OCI-LY1 (cell line): ENCODE data around the gene PNMA1.
A peak's percentile ranks its signal among the peaks of the same experiment; 100 is the strongest.

ENCODE experiments used
- H2AFZ ChIP-seq: fragments of 200-600 bp; sonication (generic), shearing (Covaris generic); 2 replicates; pipeline ENCODE4 v1.6.0; 2014; ENCODE audit warnings: antibody characterized with exemption, mild to moderate bottlenecking, low read length
- H3F3A ChIP-seq: fragments of 200-600 bp; sonication (generic), shearing (Covaris generic); 2 replicates; pipeline ENCODE4 v1.6.0; 2014; ENCODE audit warnings: mild to moderate bottlenecking, antibody characterized with exemption, low read length, moderate library complexity; ENCODE audit not compliant: insufficient read depth
- H3K27ac ChIP-seq: fragments of 200-600 bp; sonication (generic); 2 replicates; pipeline ENCODE4 v1.5.1; 2014; ENCODE audit warnings: low read length, mixed run types, mild to moderate bottlenecking, low read depth; ENCODE audit not compliant: poor library complexity, severe bottlenecking
- H3K27me3 ChIP-seq: fragments of 200-600 bp; sonication (generic); 2 replicates; pipeline ENCODE4 v1.6.0; 2014; ENCODE audit warnings: antibody characterized with exemption, mild to moderate bottlenecking, low read length, moderate library complexity; ENCODE audit not compliant: insufficient read depth
- H3K36me3 ChIP-seq: fragments of 200-600 bp; sonication (generic); 2 replicates; pipeline ENCODE4 v1.6.1; 2014; ENCODE audit warnings: mild to moderate bottlenecking, antibody characterized with exemption, low read length, moderate library complexity, mixed read lengths; ENCODE audit not compliant: insufficient read depth
- H3K4me1 ChIP-seq: fragments of 200-600 bp; sonication (generic); 2 replicates; pipeline ENCODE4 v1.5.1; 2014; ENCODE audit warnings: mild to moderate bottlenecking, low read length, moderate library complexity; ENCODE audit not compliant: insufficient read depth, severe bottlenecking
- H3K4me2 ChIP-seq: fragments of 200-600 bp; sonication (generic), shearing (Covaris generic); 2 replicates; pipeline ENCODE4 v1.6.1; 2014; ENCODE audit warnings: low read length
- H3K4me3 ChIP-seq: fragments of 200-600 bp; sonication (generic); 2 replicates; pipeline ENCODE4 v1.5.1; 2014; ENCODE audit warnings: low read length, low read depth, mild to moderate bottlenecking, mixed read lengths; ENCODE audit not compliant: poor library complexity, severe bottlenecking
- H3K79me2 ChIP-seq: fragments of 200-600 bp; shearing (Covaris generic); 2 replicates; pipeline ENCODE4 v1.6.1; 2016; ENCODE audit warnings: mixed run types, low read length, mixed read lengths; ENCODE audit not compliant: insufficient read depth
- H3K9ac ChIP-seq: fragments of 200-600 bp; sonication (generic), shearing (Covaris generic); 2 replicates; pipeline ENCODE4 v1.6.1; 2014; ENCODE audit warnings: mild to moderate bottlenecking, low read length, mixed read lengths
- H3K9me2 ChIP-seq: fragments of 200-600 bp; sonication (generic), shearing (Covaris generic); 2 replicates; pipeline ENCODE4 v1.6.1; 2014; ENCODE audit warnings: low read depth, mild to moderate bottlenecking, low read length, mixed read lengths
- H3K9me3 ChIP-seq: fragments of 200-600 bp; shearing (Covaris generic); 2 replicates; pipeline ENCODE4 v1.6.1; 2014; ENCODE audit warnings: low read length, mixed read lengths
- H4K20me1 ChIP-seq: fragments of 200-600 bp; sonication (generic), shearing (Covaris generic); 2 replicates; pipeline ENCODE4 v1.6.0; 2016; ENCODE audit warnings: mild to moderate bottlenecking, low read length; ENCODE audit not compliant: insufficient read depth
- CTCF ChIP-seq: fragments of 200-600 bp; sonication (generic), shearing (Covaris generic); IDR thresholded peaks from 2 replicates; pipeline ENCODE4 v1.5.1; 2017; ENCODE audit warnings: mild to moderate bottlenecking, antibody characterized with exemption, low read length, moderate library complexity, mixed read lengths
- EZH2 ChIP-seq: fragments of 200-600 bp; sonication (generic), shearing (Covaris generic); IDR thresholded peaks from 2 replicates; pipeline ENCODE4 v1.8.0; 2017; ENCODE audit warnings: borderline replicate concordance, mixed run types, mild to moderate bottlenecking, antibody characterized with exemption, low read length, moderate library complexity, mixed read lengths

The PNMA1 gene

GRCh38 chr14:73759714-73760597 is 45.8 kb upstream of the PNMA1 start:
- H3F3A ChIP-seq: no peaks in the 10 kb centered on the region

GRCh38 chr14:73759183-73759713 is 45.1 kb upstream of the PNMA1 start:
- H4K20me1 ChIP-seq: no peaks in the 10 kb centered on the region
- H3K4me3 ChIP-seq: peak overlapping the region; percentile 88
- no peaks in the 10 kb centered on the region for H3F3A ChIP-seq

More at GRCh38 chr14:73759714-73760597, 45.8 kb upstream of the PNMA1 start:
- H3K27me3 ChIP-seq: no peaks in the 10 kb centered on the region
- no peak overlapping the region for H2AFZ ChIP-seq
- no peaks in the 10 kb centered on the region for H3K9me2 ChIP-seq
- H4K20me1 ChIP-seq: no peaks in the 10 kb centered on the region
- H3K36me3 ChIP-seq: peaks cover 6% of the 10 kb centered on the region; the same call in 1 of the 2 replicates
- H3K9ac ChIP-seq: peak overlapping the region; percentile 98
- peaks cover 87% of the 10 kb centered on the region for H3K4me1 ChIP-seq
- peaks cover 41% of the 10 kb centered on the region for H3K79me2 ChIP-seq
- peak overlapping the region; percentile 88 for H3K4me3 ChIP-seq
- H3K4me2 ChIP-seq: peak overlapping the region; percentile 67
- H3K27ac ChIP-seq: peak overlapping the region; percentile 93
- TF ChIP-seq EZH2: no peak
- TF ChIP-seq CTCF: 0 out of 2 replicates have a peak, but pooled peaks have one; percentile 9
- no peaks in the 10 kb centered on the region for H3K9me3 ChIP-seq

More at GRCh38 chr14:73759183-73759713, 45.1 kb upstream of the PNMA1 start:
- H3K9ac ChIP-seq: peak overlapping the region; percentile 98
- peaks cover 87% of the 10 kb centered on the region for H3K4me1 ChIP-seq
- H3K36me3 ChIP-seq: peaks cover 6% of the 10 kb centered on the region; the same call in 1 of the 2 replicates
- H3K79me2 ChIP-seq: peaks cover 48% of the 10 kb centered on the region
- peak overlapping the region; percentile 92 for H3K4me2 ChIP-seq
- no peak overlapping the region for H2AFZ ChIP-seq
- peak overlapping the region; percentile 92 for H3K27ac ChIP-seq
- TF ChIP-seq CTCF (no peak), EZH2 (no peak)
- H3K9me3 ChIP-seq: no peaks in the 10 kb centered on the region
- H3K9me2 ChIP-seq: no peaks in the 10 kb centered on the region
- no peaks in the 10 kb centered on the region for H3K27me3 ChIP-seq
